ENCODE measurements around the gene IL36RN.
"Not testable (repeated sequence)": the region's sequence is repeated elsewhere in the genome, so short reads cannot be mapped to it uniquely, and the experiment has no call there.

The IL36RN gene

GRCh38 chr2:113075030-113075429 is 16.0 kb downstream of the IL36RN start:
- no peak for DNase-seq (ENCODE audit: low read depth in 2 of 2)

- no peak for DNase-seq (ENCODE audit: low read depth in 2 of 2)
Observed at GRCh38 chr2:113075600-113075999, 16.6 kb downstream of the IL36RN start.

GRCh38 chr2:113076954-113077669 is 18.1 kb downstream of the IL36RN start:
- DNase-seq (ENCODE audit: low read depth in 2 of 2), result no peak

GRCh38 chr2:113077921-113078320 is 18.9 kb downstream of the IL36RN start:
- DNase-seq (ENCODE audit: low read depth in 2 of 2), result no peak

- DNase-seq (ENCODE audit: low read depth in 2 of 2), result no peak
Observed at GRCh38 chr2:113078350-113078839, 19.4 kb downstream of the IL36RN start.

GRCh38 chr2:113079131-113079530 is 20.1 kb downstream of the IL36RN start:
- no peak for DNase-seq (ENCODE audit: low read depth in 2 of 2)

GRCh38 chr2:113080134-113080533 is 21.1 kb downstream of the IL36RN start:
- peak; percentile 50 to 52 for DNase-seq (ENCODE audit: low read depth in 2 of 2)

GRCh38 chr2:113081488-113082210 is 22.7 kb downstream of the IL36RN start:
- no peak for DNase-seq (ENCODE audit: low read depth in 2 of 2)

GRCh38 chr2:113083296-113083695 is 24.3 kb downstream of the IL36RN start:
- no peak for DNase-seq (ENCODE audit: low read depth in 2 of 2)

- no peak for DNase-seq (ENCODE audit: low read depth in 2 of 2)
Observed at GRCh38 chr2:113084249-113085000, 25.4 kb downstream of the IL36RN start.

GRCh38 chr2:113085542-113085941 is 26.5 kb downstream of the IL36RN start:
- DNase-seq (ENCODE audit: low read depth in 2 of 2), result no peak

GRCh38 chr2:113088213-113088992 is 29.4 kb downstream of the IL36RN start:
- DNase-seq (ENCODE audit: low read depth in 2 of 2), result no peak

- DNase-seq (ENCODE audit: low read depth in 2 of 2), result no peak
Observed at GRCh38 chr2:113089916-113090315, 30.9 kb downstream of the IL36RN start.

- DNase-seq (ENCODE audit: low read depth in 2 of 2), result no peak
Observed at GRCh38 chr2:113091231-113091896, 32.4 kb downstream of the IL36RN start.

- DNase-seq (ENCODE audit: low read depth in 2 of 2), result no peak
Observed at GRCh38 chr2:113092864-113093612, 34.0 kb downstream of the IL36RN start.

GRCh38 chr2:113093613-113093977 is 34.6 kb downstream of the IL36RN start:
- no peak for DNase-seq (ENCODE audit: low read depth in 2 of 2)

GRCh38 chr2:113096306-113096705 is 37.3 kb downstream of the IL36RN start:
- not testable (repeated sequence) for DNase-seq (ENCODE audit: low read depth in 2 of 2)

- DNase-seq (ENCODE audit: low read depth in 2 of 2), result not testable (repeated sequence)
Observed at GRCh38 chr2:113096842-113097618, 38.0 kb downstream of the IL36RN start.

- no peak for DNase-seq (ENCODE audit: low read depth in 2 of 2)
Observed at GRCh38 chr2:113098041-113098440, 39.0 kb downstream of the IL36RN start.

GRCh38 chr2:113098532-113098931 is 39.5 kb downstream of the IL36RN start:
- no peak for DNase-seq (ENCODE audit: low read depth in 2 of 2)
